Endothelial cell of umbilical vein (primary cell): Measurements from ENCODE around the gene OGFOD2. TPM values are rescaled to one million over a fixed set of nuclear protein-coding genes. Genes with fewer than 3 reads are reported as not detected.

ENCODE experiments used
- BruUV-seq: library from RNA; stranded (reverse); fragments of 400-500 nt; replicated peaks from 2 replicates; lab custom pipeline; 2021; lab: Mats Ljungman, UMichigan
- CTCF ChIA-PET: fragments of 300-600, 350-600 bp; sonication (Branson Sonifier 250); formaldehyde crosslinking; loops from one replicate; lab custom pipeline; 2021; ENCODE audit warnings: antibody characterized with exemption, inconsistent platforms; lab: Charles Lee
- POLR2A ChIA-PET: fragments of 300-600, 350-600 bp; sonication (Branson Sonifier 250); formaldehyde crosslinking; loops from one replicate; lab custom pipeline; 2021; ENCODE audit warnings: antibody characterized with exemption, inconsistent platforms; lab: Charles Lee
- DNase-seq: peaks from one replicate; pipeline ENCODE4 v3.0.0-alpha.2; 2011; ENCODE audit warnings: low read depth, low spot score
- FAIRE-seq: peaks from 2 replicates; lab custom pipeline; 2011; peaks lifted over from hg19 to GRCh38; lab: Jason Lieb, UNC
- H2AFZ ChIP-seq: 2 replicates; pipeline ENCODE4 v1.6.0; 2012; ENCODE audit warnings: low read depth, low read length, control low read depth, inconsistent platforms
- H3K27ac ChIP-seq: 2 replicates; pipeline ENCODE4 v1.5.1; 2011; ENCODE audit warnings: low read depth, mild to moderate bottlenecking, control low read depth, low read length, moderate library complexity; ENCODE audit not compliant: insufficient read depth
- H3K27me3 ChIP-seq, 2 experiments: 2 replicates each; pipeline versions ENCODE4 v1.6.0 to v1.6.1; 2011; ENCODE audit warnings: low read length in 2 of 2, mixed read lengths in 1 of 2; ENCODE audit not compliant: control insufficient read depth in 2 of 2, insufficient read depth in 2 of 2
- H3K36me3 ChIP-seq, 2 experiments: 2 replicates in 1 of 2; 3 replicates in 1 of 2; pipeline ENCODE4 v1.5.1; 2011; ENCODE audit warnings: low read length in 2 of 2, mild to moderate bottlenecking in 1 of 2, moderate library complexity in 1 of 2; ENCODE audit not compliant: control insufficient read depth in 2 of 2, insufficient read depth in 2 of 2; ENCODE audit errors: extremely low read depth in 1 of 2
- H3K4me1 ChIP-seq: 3 replicates; pipeline ENCODE4 v1.5.1; 2011; ENCODE audit warnings: mild to moderate bottlenecking, low read length; ENCODE audit not compliant: control insufficient read depth, insufficient read depth; ENCODE audit errors: extremely low read depth
- H3K4me2 ChIP-seq: 2 replicates; pipeline ENCODE4 v1.6.1; 2011; ENCODE audit warnings: low read length, control low read depth, mixed read lengths; ENCODE audit not compliant: insufficient read depth
- H3K4me3 ChIP-seq, 3 experiments: fragments of 200-600 bp in 1 of 3; sonication (generic), shearing (Covaris generic) in 1 of 3; replicated peaks in 1 of 3; 2 replicates each; pipeline ENCODE4 v1.5.1; 2011 to 2016; ENCODE audit warnings: control low read depth in 3 of 3, low read length in 3 of 3, mild to moderate bottlenecking in 2 of 3, inconsistent platforms in 1 of 3, low read depth in 1 of 3, moderate library complexity in 1 of 3; ENCODE audit not compliant: insufficient read depth in 1 of 3
- H3K79me2 ChIP-seq: 2 replicates; pipeline ENCODE4 v1.6.0; 2012; ENCODE audit warnings: low read length, inconsistent platforms; ENCODE audit not compliant: control insufficient read depth, insufficient read depth
- H3K9ac ChIP-seq: replicated peaks from 2 replicates; pipeline ENCODE3; 2011; ENCODE audit warnings: low read length, control low read depth; ENCODE audit not compliant: insufficient read depth; ENCODE audit errors: extremely low read depth
- H3K9me1 ChIP-seq: replicated peaks from 3 replicates; pipeline ENCODE4 v1.6.0; 2011; ENCODE audit warnings: mild to moderate bottlenecking, low read length; ENCODE audit not compliant: control insufficient read depth, insufficient read depth; ENCODE audit errors: extremely low read depth
- H3K9me3 ChIP-seq: replicated peaks from 2 replicates; pipeline ENCODE4 v1.5.1; 2012; ENCODE audit warnings: low read length, inconsistent platforms; ENCODE audit not compliant: control insufficient read depth, insufficient read depth
- H4K20me1 ChIP-seq: replicated peaks from 2 replicates; pipeline ENCODE3; 2011; ENCODE audit warnings: mild to moderate bottlenecking, low read length; ENCODE audit not compliant: control insufficient read depth, insufficient read depth; ENCODE audit errors: extremely low read depth
- EZH2 ChIP-seq: IDR thresholded peaks from 2 replicates; pipeline ENCODE4 v1.6.1; 2012; ENCODE audit warnings: borderline replicate concordance, low read depth, mild to moderate bottlenecking, moderate library complexity, low read length, inconsistent platforms; ENCODE audit not compliant: severe bottlenecking
- GATA2 ChIP-seq: IDR thresholded peaks from 2 replicates; pipeline ENCODE4 v1.7.0; 2011; ENCODE audit warnings: low read depth, mild to moderate bottlenecking, moderate library complexity, mixed read lengths, low read length; ENCODE audit not compliant: insufficient read length, insufficient read depth
- JUN ChIP-seq: IDR thresholded peaks from 2 replicates; pipeline ENCODE4 v1.6.1; 2011; ENCODE audit warnings: borderline replicate concordance, low read depth; ENCODE audit not compliant: insufficient read length, insufficient read depth
- MYC ChIP-seq: IDR thresholded peaks from one replicate; pipeline ENCODE4 v1.6.1; 2011; ENCODE audit warnings: mild to moderate bottlenecking, low read depth, low read length
- POLR2A ChIP-seq: IDR thresholded peaks from 2 replicates; pipeline ENCODE4 v1.6.1; 2012; ENCODE audit warnings: low read depth, mild to moderate bottlenecking, control low read depth, low read length
- POLR2AphosphoS5 ChIP-seq: IDR thresholded peaks from 2 replicates; pipeline ENCODE4 v1.6.1; 2012; ENCODE audit warnings: low read depth, mild to moderate bottlenecking, control low read depth, low read length, moderate library complexity; ENCODE audit not compliant: insufficient read depth
- dilution Hi-C: fragments of 300-500 bp; cut with MboI; formaldehyde crosslinking; loops from one replicate; pipeline ENCODE4 v1.15.0; 2019; ENCODE audit warnings: low sequenced_read_pairs; ENCODE audit not compliant: extremely low pct_ligation_motif_present
- intact Hi-C: fragments of 100-400 bp; cut with micrococcal nuclease; formaldehyde crosslinking; loops from one replicate; pipeline ENCODE4 v1.10.0; 2022
- polyA plus RNA-seq, 4 experiments: library from polyadenylated mRNA; depleted of rRNA in 3 of 4; stranded (reverse) in 3 of 4; unstranded in 1 of 4; fragments of >200 nt; gene quantifications; 2 replicates each; pipeline versions ENCODE4 v1.2.1 to v1.2.3, GENCODE V29; 2011 to 2012; ENCODE audit warnings: missing spikeins in 1 of 4
- total RNA-seq: library from RNA; stranded (reverse); gene quantifications from 2 replicates; pipeline ENCODE4 v1.2.3, GENCODE V29; 2021
- TF ChIP-seq, protein P1 (sequence below): IDR thresholded peaks from 2 replicates; pipeline ENCODE4 v1.6.1; 2011; ENCODE audit not compliant: insufficient read depth, insufficient read length
- TF ChIP-seq, protein P2 (sequence below), 2 donors: IDR thresholded peaks; 1 replicate in 1 of 2; 2 replicates in 1 of 2; pipeline ENCODE4 v1.5.1; 2011; ENCODE audit warnings: low read length in 2 of 2, mild to moderate bottlenecking in 2 of 2, moderate library complexity in 2 of 2, control low read depth in 1 of 2, inconsistent platforms in 1 of 2, low read depth in 1 of 2; ENCODE audit not compliant: insufficient read depth in 1 of 2; ENCODE audit errors: extremely low read depth in 1 of 2

OGFOD2 gene
- total and polyA plus RNA-seq, 2 donors (not counting 3 experiments of a cell fraction or from before 2014, with no cell fraction given) = 16.8 to 24.1 TPM

DNA sequence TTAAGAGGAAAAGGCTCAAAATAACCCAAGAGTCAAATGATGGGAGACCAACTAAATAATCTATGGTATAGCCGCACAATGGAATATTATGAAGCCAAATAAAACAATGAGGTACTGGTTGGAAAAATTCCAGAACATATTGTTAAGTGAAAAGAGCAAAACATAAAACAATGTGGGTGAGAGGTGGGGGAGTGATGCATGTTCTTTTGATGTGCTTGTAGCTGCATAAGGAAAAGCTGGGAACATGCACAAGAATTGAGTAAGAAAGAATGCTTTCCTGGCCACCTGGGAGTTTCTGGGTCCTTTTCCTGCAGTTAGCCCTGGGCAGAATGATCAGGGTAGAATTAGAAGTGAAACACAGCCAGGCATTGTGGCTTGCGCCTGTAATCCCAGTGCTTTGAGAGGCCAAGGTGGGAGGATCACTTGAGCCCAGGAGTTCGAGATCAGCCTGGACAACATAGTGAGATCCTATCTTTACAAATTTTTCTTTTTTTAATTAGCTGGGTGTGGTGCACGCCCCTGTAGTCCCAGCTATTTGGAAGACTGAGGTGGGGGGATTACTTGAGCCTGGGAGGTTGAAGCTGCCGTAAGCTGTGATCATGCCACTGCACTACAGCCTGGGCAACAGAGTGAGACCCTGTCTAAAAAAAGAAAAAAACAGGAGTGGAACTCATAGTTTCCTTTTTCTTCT, 16.7 kb upstream of the OGFOD2 start:
- no peaks in the 10 kb centered on the region for H3K27me3 ChIP-seq
- ChIA-PET CTCF (interaction anchor here (2.4 to 19.1 kb wide), 3 partner anchors 12 to 280 kb away, joined by 8 to 200 read pairs (median 11); no protein-coding TSS in a partner anchor), POLR2A (interaction anchor here (0.5 to 1.0 kb wide), 3 partner anchors 12 to 274 kb away, joined by 3 to 6 read pairs (median 5); no protein-coding TSS in a partner anchor)
- intact Hi-C loops (loop anchor here (1.0 kb wide), 2 partner anchors 11 to 16 kb away; no protein-coding TSS in a partner anchor), dilution Hi-C loops (no loop called here)
- BruUV-seq = no TSS peak
- no peaks in the 10 kb centered on the region for H3K9me1 ChIP-seq
- no peaks in the 10 kb centered on the region for H3K9me3 ChIP-seq
- FAIRE-seq (peak; percentile 99), DNase-seq (peak; percentile 98)
- H3K27ac ChIP-seq = peak overlapping the region; percentile 80
- no peak overlapping the region for H3K4me2 ChIP-seq
- no peaks in the 10 kb centered on the region for H4K20me1 ChIP-seq
- H3K4me1 ChIP-seq = peaks cover 12% of the 10 kb centered on the region
- H2AFZ ChIP-seq = no peak overlapping the region
- H3K9ac ChIP-seq = peak overlapping the region; percentile 18
- H3K4me3 ChIP-seq = no peak overlapping the region
- no peaks in the 10 kb centered on the region for H3K79me2 ChIP-seq
- H3K36me3 ChIP-seq = peaks cover 0 to 2% of the 10 kb centered on the region in 2 experiments
- no peak for TF ChIP-seq MYC
- TF ChIP-seq JUN = peak; percentile 54
- TF ChIP-seq POLR2A = peak; percentile 38
- no peak for TF ChIP-seq EZH2
- TF ChIP-seq, protein P1, sequence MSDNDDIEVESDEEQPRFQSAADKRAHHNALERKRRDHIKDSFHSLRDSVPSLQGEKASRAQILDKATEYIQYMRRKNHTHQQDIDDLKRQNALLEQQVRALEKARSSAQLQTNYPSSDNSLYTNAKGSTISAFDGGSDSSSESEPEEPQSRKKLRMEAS = no peak

DNA sequence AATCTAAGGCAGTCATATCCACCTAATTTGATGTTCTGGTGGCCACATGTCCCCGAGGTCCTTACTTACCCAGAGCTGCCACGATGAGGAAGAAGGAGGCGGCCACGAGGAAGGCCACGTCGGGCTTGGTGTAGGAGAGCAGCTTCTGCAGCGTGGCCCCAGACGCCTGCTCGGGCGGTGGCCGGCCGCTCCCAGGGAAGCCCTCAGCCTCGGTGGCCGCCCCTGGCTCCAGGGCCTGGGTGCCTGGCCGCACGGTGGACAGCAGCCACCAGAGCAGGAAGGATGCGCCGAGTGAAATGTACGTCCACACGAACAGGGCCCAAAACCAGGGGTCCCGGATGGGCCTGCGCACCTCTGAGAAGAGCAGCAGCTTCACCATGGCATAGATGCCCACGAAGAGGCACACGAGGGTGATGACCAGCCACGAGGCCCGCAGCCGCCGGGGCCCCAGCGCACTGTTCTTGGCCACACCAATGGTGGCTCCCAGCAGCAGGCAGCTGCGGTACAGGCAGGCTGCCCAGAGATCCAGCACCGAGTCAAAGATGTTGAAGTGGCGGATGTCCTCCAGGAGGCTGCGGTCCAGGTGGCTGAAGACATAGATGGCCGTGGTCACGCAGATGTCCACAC, 15.4 kb upstream of the OGFOD2 start:
- H3K4me1 ChIP-seq = peaks cover 12% of the 10 kb centered on the region
- FAIRE-seq (no peak), DNase-seq (no peak)
- dilution Hi-C loops = no loop called here
- intact Hi-C loops = no loop called here
- H3K9ac ChIP-seq = no peak overlapping the region
- H3K4me3 ChIP-seq = no peak overlapping the region
- ChIA-PET CTCF (interaction anchor here (19.1 kb wide), 1 partner anchor 99 kb away, joined by 200 read pairs; no protein-coding TSS in a partner anchor), POLR2A (no interaction called here)
- no peak overlapping the region for H3K27ac ChIP-seq
- H3K27me3 ChIP-seq = no peaks in the 10 kb centered on the region
- TF ChIP-seq POLR2AphosphoS5 = no peak
- no peak for TF ChIP-seq EZH2
- no peak for TF ChIP-seq MYC
- TF ChIP-seq POLR2A = no peak
- TF ChIP-seq, protein P1 = no peak
- no peak for TF ChIP-seq JUN
- TF ChIP-seq, protein P2, sequence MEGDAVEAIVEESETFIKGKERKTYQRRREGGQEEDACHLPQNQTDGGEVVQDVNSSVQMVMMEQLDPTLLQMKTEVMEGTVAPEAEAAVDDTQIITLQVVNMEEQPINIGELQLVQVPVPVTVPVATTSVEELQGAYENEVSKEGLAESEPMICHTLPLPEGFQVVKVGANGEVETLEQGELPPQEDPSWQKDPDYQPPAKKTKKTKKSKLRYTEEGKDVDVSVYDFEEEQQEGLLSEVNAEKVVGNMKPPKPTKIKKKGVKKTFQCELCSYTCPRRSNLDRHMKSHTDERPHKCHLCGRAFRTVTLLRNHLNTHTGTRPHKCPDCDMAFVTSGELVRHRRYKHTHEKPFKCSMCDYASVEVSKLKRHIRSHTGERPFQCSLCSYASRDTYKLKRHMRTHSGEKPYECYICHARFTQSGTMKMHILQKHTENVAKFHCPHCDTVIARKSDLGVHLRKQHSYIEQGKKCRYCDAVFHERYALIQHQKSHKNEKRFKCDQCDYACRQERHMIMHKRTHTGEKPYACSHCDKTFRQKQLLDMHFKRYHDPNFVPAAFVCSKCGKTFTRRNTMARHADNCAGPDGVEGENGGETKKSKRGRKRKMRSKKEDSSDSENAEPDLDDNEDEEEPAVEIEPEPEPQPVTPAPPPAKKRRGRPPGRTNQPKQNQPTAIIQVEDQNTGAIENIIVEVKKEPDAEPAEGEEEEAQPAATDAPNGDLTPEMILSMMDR (IDR thresholded peaks at IDR 0.05; ENCODE audit: extremely low read depth in 1 of 2, insufficient read depth in 1 of 2, low read depth in 1 of 2, low read length in 2 of 2) = no peak
- no peak for TF ChIP-seq GATA2
- H2AFZ ChIP-seq = no peak overlapping the region
- no peaks in the 10 kb centered on the region for H4K20me1 ChIP-seq
- H3K4me2 ChIP-seq = no peak overlapping the region
- no peaks in the 10 kb centered on the region for H3K9me1 ChIP-seq
- H3K79me2 ChIP-seq = no peaks in the 10 kb centered on the region
- H3K36me3 ChIP-seq = peaks cover 0 to 2% of the 10 kb centered on the region in 2 experiments
- no peaks in the 10 kb centered on the region for H3K9me3 ChIP-seq
- BruUV-seq = no TSS peak
